Sigmoid colon (tissue), 7 donors: Measurements from ENCODE around the gene REC8. TPM values are rescaled to one million over a fixed set of nuclear protein-coding genes. Genes with fewer than 3 reads are reported as not detected.

ENCODE experiments used
- DNase-seq: peaks from one replicate; pipeline ENCODE4 v3.0.0-alpha.2; 2019
- H3K27ac ChIP-seq, 4 donors: fragments of 200-600 bp; sonication (generic); one replicate each; pipeline ENCODE4 v1.5.1; 2016 to 2019; ENCODE audit warnings: mild to moderate bottlenecking in 1 of 4
- H3K27me3 ChIP-seq, 3 donors: fragments of 200-600 bp; sonication (generic); one replicate each; pipeline ENCODE4 v1.5.1; 2019; ENCODE audit warnings: mild to moderate bottlenecking in 1 of 3
- H3K36me3 ChIP-seq, 4 donors: fragments of 200-600 bp; sonication (generic); one replicate each; pipeline ENCODE4 v1.5.1; 2016 to 2019
- H3K4me1 ChIP-seq, 4 donors: fragments of 200-600 bp; sonication (generic); one replicate each; pipeline ENCODE4 v1.5.1; 2017 to 2019
- H3K4me3 ChIP-seq, 4 donors: fragments of 200-600 bp; sonication (generic); one replicate each; pipeline ENCODE4 v1.5.1; 2017 to 2019; ENCODE audit warnings: mild to moderate bottlenecking in 2 of 4, moderate library complexity in 1 of 4
- H3K9me3 ChIP-seq, 4 donors: fragments of 200-600 bp in 3 of 4; sonication (generic) in 3 of 4; one replicate each; pipeline versions ENCODE4 v1.5.1 to v1.6.1; 2013 to 2019
- CTCF ChIP-seq, 4 experiments: fragments of 450-650 bp in 3 of 4; fragments of 200-600 bp in 1 of 4; IDR thresholded peaks; one replicate each; pipeline ENCODE4 v1.5.1; 2016 to 2019; ENCODE audit warnings: antibody characterized with exemption in 4 of 4, mild to moderate bottlenecking in 3 of 4, moderate library complexity in 2 of 4
- EP300 ChIP-seq, 4 donors: sonication (generic); formaldehyde crosslinking; IDR thresholded peaks; one replicate each; pipeline ENCODE4 v1.6.1; 2017; ENCODE audit warnings: antibody characterized with exemption in 4 of 4
- POLR2A ChIP-seq, 2 donors: fragments of 450-650 bp; IDR thresholded peaks; one replicate each; pipeline ENCODE4 v1.6.1; 2016; ENCODE audit warnings: antibody characterized with exemption in 2 of 2, mild to moderate bottlenecking in 2 of 2, moderate library complexity in 2 of 2
- POLR2AphosphoS5 ChIP-seq, 4 donors: sonication (generic); formaldehyde crosslinking; IDR thresholded peaks; one replicate each; pipeline ENCODE4 v1.6.1; 2017; ENCODE audit warnings: antibody characterized with exemption in 4 of 4
- WGBS, 2 donors: extraction: QIAGEN DNeasy Blood & Tissue Kit; methylation state at CpG; one replicate each; pipeline ENCODE4 v1.1.7; 2013; 5-methylcytosine and 5-hydroxymethylcytosine counted together
- intact Hi-C: fragments of 100-400 bp; cut with DNase I; formaldehyde crosslinking; loops from one replicate; pipeline ENCODE4 v1.15.1; 2023
- polyA plus RNA-seq, 3 donors: library from polyadenylated mRNA; stranded (reverse); fragments of 200-250 nt; gene quantifications; one replicate each; pipeline ENCODE4 v1.2.3, GENCODE V29; 2013
- total RNA-seq, 4 donors: library from RNA; depleted of rRNA; stranded (reverse); fragments of >200 nt; gene quantifications; one replicate each; pipeline ENCODE4 v1.1.0, GENCODE V29; 2016
- donor health status: healthy with polysubstance abuse.
- donor health status: Bipolar disorder and iron deficiency.
- donor health status: healthy.

Gene REC8
- total and polyA plus RNA-seq, 7 donors: 1.8 to 24.1 (median 6.4) TPM

- Histone ChIP-seq H3K4me1 (peaks cover 0 to 40% (median 28%) of the 10 kb centered on the region in 4 donors), H3K9me3 (no peaks in the 10 kb centered on the region), H3K36me3 (peaks cover 32 to 73% (median 52%) of the 10 kb centered on the region in 4 donors), H3K27ac (peak overlapping the region; percentile 90 to 97 (median 92)), H3K27me3 (no peaks in the 10 kb centered on the region), H3K4me3 (peak overlapping the region; percentile 55 to 77 (median 63))
- no peak for DNase-seq
- TF ChIP-seq CTCF (IDR thresholded peaks at IDR 0.05) (no peak), POLR2A (IDR thresholded peaks at IDR 0.05) (no peak), POLR2AphosphoS5 (IDR thresholded peaks at IDR 0.05) (no peak), EP300 (IDR thresholded peaks at IDR 0.05) (no peak)
- 56 to 60% methylated on average over 8 of the region's 8 CpGs for WGBS, 2 donors
- intact Hi-C loops: no loop called here
These were observed 9.8 kb upstream of the REC8 start for GRCh38 chr14:24162093-24162492.

- no peak for DNase-seq
- WGBS, 2 donors: 87 to 94% methylated on average over 14 of the region's 14 CpGs
- Histone ChIP-seq H3K27ac (no peak overlapping the region), H3K27me3 (no peaks in the 10 kb centered on the region), H3K4me3 (no peak overlapping the region), H3K4me1 (peaks cover 0 to 40% (median 28%) of the 10 kb centered on the region in 4 donors), H3K9me3 (no peaks in the 10 kb centered on the region), H3K36me3 (peaks cover 22 to 68% (median 41%) of the 10 kb centered on the region in 4 donors)
- intact Hi-C loops: no loop called here
- TF ChIP-seq POLR2AphosphoS5 (IDR thresholded peaks at IDR 0.05): no peak
These were observed 7.3 kb upstream of the REC8 start for GRCh38 chr14:24164518-24164991.

- Histone ChIP-seq H3K27me3 (no peaks in the 10 kb centered on the region), H3K36me3 (peaks cover 18 to 57% (median 41%) of the 10 kb centered on the region in 4 donors), H3K9me3 (no peaks in the 10 kb centered on the region), H3K4me1 (peaks cover 0 to 35% (median 24%) of the 10 kb centered on the region in 4 donors), H3K27ac (no peak overlapping the region), H3K4me3 (no peak overlapping the region)
- WGBS, 2 donors: 94 to 98% methylated on average over 5 of the region's 5 CpGs
- DNase-seq: no peak
- TF ChIP-seq POLR2AphosphoS5 (IDR thresholded peaks at IDR 0.05): no peak
- TF ChIP-seq EP300 (IDR thresholded peaks at IDR 0.05): no peak
- no peak for TF ChIP-seq CTCF (IDR thresholded peaks at IDR 0.05)
- no peak for TF ChIP-seq POLR2A (IDR thresholded peaks at IDR 0.05)
- intact Hi-C loops: no loop called here
These were observed 6.1 kb upstream of the REC8 start for GRCh38 chr14:24165785-24166184.

GRCh38 chr14:24167469-24168114, 4.3 kb upstream of the REC8 start:
- Histone ChIP-seq H3K9me3 (no peaks in the 10 kb centered on the region), H3K36me3 (peaks cover 18 to 57% (median 41%) of the 10 kb centered on the region in 4 donors), H3K27me3 (no peaks in the 10 kb centered on the region), H3K27ac (no peak overlapping the region), H3K4me1 (peaks cover 0 to 38% (median 24%) of the 10 kb centered on the region in 4 donors), H3K4me3 (no peak overlapping the region)
- intact Hi-C loops: no loop called here
- DNase-seq: no peak
- 88 to 91% methylated on average over 3 of the region's 3 CpGs for WGBS, 2 donors
- TF ChIP-seq POLR2A (IDR thresholded peaks at IDR 0.05): no peak
- no peak for TF ChIP-seq POLR2AphosphoS5 (IDR thresholded peaks at IDR 0.05)
- TF ChIP-seq CTCF (IDR thresholded peaks at IDR 0.05): no peak
- no peak for TF ChIP-seq EP300 (IDR thresholded peaks at IDR 0.05)

- Histone ChIP-seq H3K36me3 (peaks cover 0 to 14% (median 6%) of the 10 kb centered on the region in 4 donors), H3K27me3 (no peaks in the 10 kb centered on the region), H3K4me1 (peaks cover 0 to 20% (median 16%) of the 10 kb centered on the region in 4 donors), H3K27ac (peak overlapping the region; percentile 32 to 70 (median 66)), H3K9me3 (no peaks in the 10 kb centered on the region), H3K4me3 (peak overlapping the region; percentile 31 to 56 (median 48))
- intact Hi-C loops: no loop called here
- TF ChIP-seq POLR2AphosphoS5 (IDR thresholded peaks at IDR 0.05) (no peak), EP300 (IDR thresholded peaks at IDR 0.05) (no peak), POLR2A (IDR thresholded peaks at IDR 0.05) (no peak), CTCF (IDR thresholded peaks at IDR 0.05) (no peak)
- 39 to 83% methylated on average over 30 of the region's 30 CpGs for WGBS, 2 donors
- no peak for DNase-seq
These were observed 481 bp downstream of the REC8 start for GRCh38 chr14:24172261-24172860.
